ENCODE results near the gene LTBP4. TPM values are rescaled to one million over a fixed set of nuclear protein-coding genes. Genes with fewer than 3 reads are reported as not detected.
"Not testable (repeated sequence)": the region's sequence is repeated elsewhere in the genome, so short reads cannot be mapped to it uniquely, and the experiment has no call there.

Gene LTBP4
- total and polyA plus RNA-seq, 2 donors (not counting 3 experiments of a cell fraction or from before 2014, with no cell fraction given), result 25.9 to 38.0 TPM

GRCh38 chr19:40623403-40624251 lies 22.5 kb downstream of the LTBP4 start:
- Histone ChIP-seq H3K4me2 (ENCODE audit: insufficient read depth, low read length) (peak overlapping the region; percentile 14), H3K27ac (ENCODE audit: insufficient read depth, low read depth, low read length) (no peak overlapping the region), H3K9me3 (replicated peaks; ENCODE audit: control insufficient read depth, insufficient read depth, low read length) (no peaks in the 10 kb centered on the region), H3K36me3 (ENCODE audit: control insufficient read depth in 2 of 2, extremely low read depth in 1 of 2, insufficient read depth in 2 of 2, low read length in 2 of 2) (no peaks in the 10 kb centered on the region), H3K27me3 (ENCODE audit: control insufficient read depth in 2 of 2, insufficient read depth in 2 of 2, low read length in 2 of 2) (no peaks in the 10 kb centered on the region), H3K4me1 (ENCODE audit: control insufficient read depth, extremely low read depth, insufficient read depth, low read length) (no peaks in the 10 kb centered on the region), H3K9me1 (replicated peaks; ENCODE audit: control insufficient read depth, extremely low read depth, insufficient read depth, low read length) (no peaks in the 10 kb centered on the region), H2AFZ (ENCODE audit: low read depth, low read length) (peak overlapping the region; percentile 28), H3K4me3 (replicated peaks in 1 of 3; ENCODE audit: insufficient read depth in 1 of 3, low read depth in 1 of 3, low read length in 3 of 3) (no peak overlapping the region), H3K79me2 (ENCODE audit: control insufficient read depth, insufficient read depth, low read length) (no peaks in the 10 kb centered on the region), H4K20me1 (replicated peaks; ENCODE audit: control insufficient read depth, extremely low read depth, insufficient read depth, low read length) (no peaks in the 10 kb centered on the region), H3K9ac (replicated peaks; ENCODE audit: extremely low read depth, insufficient read depth, low read length) (no peak overlapping the region)
- FAIRE-seq (peak; percentile 52), DNase-seq (ENCODE audit: low read depth, low spot score) (no peak)
- BruUV-seq (replicated peaks), result no TSS peak
- TF ChIP-seq MAX (IDR thresholded peaks at IDR 0.05; ENCODE audit: insufficient read depth, insufficient read length) (no peak), FOS (IDR thresholded peaks at IDR 0.05; ENCODE audit: borderline replicate concordance, insufficient read depth, low read length) (no peak), GATA2 (IDR thresholded peaks at IDR 0.05; ENCODE audit: insufficient read depth, insufficient read length, low read depth, low read length) (no peak)
- dilution Hi-C loops (cut with MboI; ENCODE audit: extremely low pct_ligation_motif_present, low sequenced_read_pairs), result no loop called here
- CTCF ChIA-PET, result interaction anchor here (3.3 kb wide), 1 partner anchor 10 kb away, joined by 28 read pairs; no protein-coding TSS in a partner anchor
- intact Hi-C loops (cut with micrococcal nuclease), result no loop called here
- POLR2A ChIA-PET, result no interaction called here

GRCh38 chr19:40624369-40625153 lies 23.4 kb downstream of the LTBP4 start:
- ChIA-PET CTCF (interaction anchor here (3.3 kb wide), 1 partner anchor 9 kb away, joined by 28 read pairs; no protein-coding TSS in a partner anchor), POLR2A (interaction anchor here (0.6 kb wide), 1 partner anchor 8 kb away, joined by 3 read pairs; no protein-coding TSS in a partner anchor)
- H3K4me2 ChIP-seq (ENCODE audit: insufficient read depth, low read length); DNase-seq (ENCODE audit: low read depth, low spot score); H3K9me1 ChIP-seq (replicated peaks; ENCODE audit: control insufficient read depth, extremely low read depth, insufficient read depth, low read length); H3K9me3 ChIP-seq (replicated peaks; ENCODE audit: control insufficient read depth, insufficient read depth, low read length); intact Hi-C loops (cut with micrococcal nuclease); H3K4me1 ChIP-seq (ENCODE audit: control insufficient read depth, extremely low read depth, insufficient read depth, low read length); BruUV-seq (replicated peaks); H3K4me3 ChIP-seq (replicated peaks in 1 of 3; ENCODE audit: insufficient read depth in 1 of 3, low read depth in 1 of 3, low read length in 3 of 3); H3K79me2 ChIP-seq (ENCODE audit: control insufficient read depth, insufficient read depth, low read length); H3K27me3 ChIP-seq (ENCODE audit: control insufficient read depth in 2 of 2, insufficient read depth in 2 of 2, low read length in 2 of 2); dilution Hi-C loops (cut with MboI; ENCODE audit: extremely low pct_ligation_motif_present, low sequenced_read_pairs); H4K20me1 ChIP-seq (replicated peaks; ENCODE audit: control insufficient read depth, extremely low read depth, insufficient read depth, low read length); H3K9ac ChIP-seq (replicated peaks; ENCODE audit: extremely low read depth, insufficient read depth, low read length); H3K27ac ChIP-seq (ENCODE audit: insufficient read depth, low read depth, low read length); H3K36me3 ChIP-seq (ENCODE audit: control insufficient read depth in 2 of 2, extremely low read depth in 1 of 2, insufficient read depth in 2 of 2, low read length in 2 of 2); H2AFZ ChIP-seq (ENCODE audit: low read depth, low read length): not testable (repeated sequence)
- FAIRE-seq, result peak; percentile 69

Measured in endothelial cell of umbilical vein (primary cell).